ENCODE data around the gene IL1RL1. TPM values are rescaled to one million over a fixed set of nuclear protein-coding genes. Genes with fewer than 3 reads are reported as not detected.

IL1RL1 gene
- total RNA-seq, 1 donor from 2014 or later, result 0.27 TPM

DNA sequence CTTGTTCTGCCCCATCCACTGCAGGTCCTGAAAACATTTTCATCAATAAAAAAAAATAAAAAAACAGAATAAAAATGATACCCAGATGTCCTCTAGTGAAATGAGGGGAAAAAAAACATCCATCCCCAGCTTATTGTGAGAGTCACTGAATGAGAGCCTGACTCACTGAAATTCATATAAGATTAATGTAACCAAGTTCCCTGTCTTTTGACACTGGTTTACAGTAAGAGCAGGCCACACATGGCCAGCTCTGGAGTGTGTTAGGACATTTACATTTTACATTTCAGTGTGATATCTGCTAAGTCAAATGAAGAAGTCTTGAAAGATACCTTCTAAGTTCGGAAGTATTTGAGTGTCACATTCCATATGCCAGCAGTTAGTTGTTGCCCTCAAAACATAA lies 23.1 kb downstream of the IL1RL1 start:
- Histone ChIP-seq H3K79me2 (ENCODE audit: insufficient read depth, low read length) (no peaks in the 10 kb centered on the region), H3K9ac (ENCODE audit: low read length) (no peak overlapping the region), H3K4me2 (ENCODE audit: low read length) (no peak overlapping the region), H3K4me1 (ENCODE audit: insufficient read depth, low read length) (peaks cover 10% of the 10 kb centered on the region), H3K36me3 (ENCODE audit: insufficient read depth, low read length) (no peaks in the 10 kb centered on the region), H3K9me3 (ENCODE audit: insufficient read depth, low read depth, low read length) (no peaks in the 10 kb centered on the region), H2AFZ (ENCODE audit: low read depth, low read length) (no peak overlapping the region), H3K27ac (ENCODE audit: low read depth, low read length) (no peak overlapping the region), H3K4me3 (ENCODE audit: insufficient read depth, low read depth, low read length) (no peak overlapping the region), H4K20me1 (ENCODE audit: insufficient read depth, low read length) (no peaks in the 10 kb centered on the region), H3K27me3 (ENCODE audit: insufficient read depth, low read length) (no peaks in the 10 kb centered on the region)
- H3K9me3 Mint-ChIP-seq (ENCODE audit: unreplicated experiment), result peaks cover 3% of the 10 kb centered on the region
- H3K27ac Mint-ChIP-seq (ENCODE audit: unreplicated experiment), result no peak overlapping the region
- H3K4me1 Mint-ChIP-seq (ENCODE audit: low read depth, unreplicated experiment), result no peaks in the 10 kb centered on the region
- DNase-seq (ENCODE audit: low read depth) (no peak), FAIRE-seq (no peak)
- H3K36me3 Mint-ChIP-seq (ENCODE audit: low read depth, unreplicated experiment), result no peaks in the 10 kb centered on the region
- no peaks in the 10 kb centered on the region for H3K27me3 Mint-ChIP-seq (ENCODE audit: low read depth, unreplicated experiment)
- no peak overlapping the region for H3K4me3 Mint-ChIP-seq (ENCODE audit: unreplicated experiment)
- no peak for TF ChIP-seq EZH2 (IDR thresholded peaks at IDR 0.05; ENCODE audit: insufficient read depth, low read length)
- TF ChIP-seq, protein P1, sequence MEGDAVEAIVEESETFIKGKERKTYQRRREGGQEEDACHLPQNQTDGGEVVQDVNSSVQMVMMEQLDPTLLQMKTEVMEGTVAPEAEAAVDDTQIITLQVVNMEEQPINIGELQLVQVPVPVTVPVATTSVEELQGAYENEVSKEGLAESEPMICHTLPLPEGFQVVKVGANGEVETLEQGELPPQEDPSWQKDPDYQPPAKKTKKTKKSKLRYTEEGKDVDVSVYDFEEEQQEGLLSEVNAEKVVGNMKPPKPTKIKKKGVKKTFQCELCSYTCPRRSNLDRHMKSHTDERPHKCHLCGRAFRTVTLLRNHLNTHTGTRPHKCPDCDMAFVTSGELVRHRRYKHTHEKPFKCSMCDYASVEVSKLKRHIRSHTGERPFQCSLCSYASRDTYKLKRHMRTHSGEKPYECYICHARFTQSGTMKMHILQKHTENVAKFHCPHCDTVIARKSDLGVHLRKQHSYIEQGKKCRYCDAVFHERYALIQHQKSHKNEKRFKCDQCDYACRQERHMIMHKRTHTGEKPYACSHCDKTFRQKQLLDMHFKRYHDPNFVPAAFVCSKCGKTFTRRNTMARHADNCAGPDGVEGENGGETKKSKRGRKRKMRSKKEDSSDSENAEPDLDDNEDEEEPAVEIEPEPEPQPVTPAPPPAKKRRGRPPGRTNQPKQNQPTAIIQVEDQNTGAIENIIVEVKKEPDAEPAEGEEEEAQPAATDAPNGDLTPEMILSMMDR (IDR thresholded peaks at IDR 0.05; ENCODE audit: insufficient read depth, low read depth, low read length), result no peak

DNA sequence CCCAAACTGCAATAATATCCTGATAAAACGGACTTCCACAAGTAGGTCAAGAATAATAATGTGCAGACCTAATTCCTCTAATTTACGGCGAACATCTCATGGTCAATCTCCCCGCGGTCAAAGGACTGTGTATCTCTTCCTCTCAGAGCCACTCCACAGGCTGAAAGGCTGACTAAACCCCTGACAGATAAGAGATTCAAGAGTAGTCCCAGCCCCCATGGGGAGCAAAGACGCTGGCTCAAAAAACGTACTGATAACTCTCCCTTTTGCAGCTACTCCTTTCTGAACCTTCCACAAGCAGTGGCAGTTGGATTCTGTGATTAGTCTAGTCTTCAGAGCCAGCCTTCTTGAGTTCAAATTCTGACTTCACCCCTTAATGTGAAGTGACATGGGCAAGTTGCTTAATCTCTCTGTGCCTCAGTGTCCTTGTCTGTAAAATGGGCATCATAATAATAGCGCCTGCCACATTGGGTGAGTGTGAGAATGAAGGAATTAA lies 24.6 kb downstream of the IL1RL1 start:
- Mint-ChIP-seq H3K4me3 (ENCODE audit: unreplicated experiment) (no peak overlapping the region), H3K4me1 (ENCODE audit: low read depth, unreplicated experiment) (no peaks in the 10 kb centered on the region), H3K36me3 (ENCODE audit: low read depth, unreplicated experiment) (no peaks in the 10 kb centered on the region), H3K27me3 (ENCODE audit: low read depth, unreplicated experiment) (no peaks in the 10 kb centered on the region), H3K9me3 (ENCODE audit: unreplicated experiment) (peaks cover 3% of the 10 kb centered on the region), H3K27ac (ENCODE audit: unreplicated experiment) (no peak overlapping the region)
- DNase-seq (ENCODE audit: low read depth) (no peak), FAIRE-seq (no peak)
- no peaks in the 10 kb centered on the region for H3K9me3 ChIP-seq (ENCODE audit: insufficient read depth, low read depth, low read length)
- TF ChIP-seq, protein P1 (IDR thresholded peaks at IDR 0.05; ENCODE audit: insufficient read depth, low read depth, low read length), result no peak
- no peak for TF ChIP-seq EZH2 (IDR thresholded peaks at IDR 0.05; ENCODE audit: insufficient read depth, low read length)
- no peak overlapping the region for H3K9ac ChIP-seq (ENCODE audit: low read length)
- no peaks in the 10 kb centered on the region for H4K20me1 ChIP-seq (ENCODE audit: insufficient read depth, low read length)
- peaks cover 10% of the 10 kb centered on the region for H3K4me1 ChIP-seq (ENCODE audit: insufficient read depth, low read length)
- H3K27me3 ChIP-seq (ENCODE audit: insufficient read depth, low read length), result no peaks in the 10 kb centered on the region
- no peaks in the 10 kb centered on the region for H3K36me3 ChIP-seq (ENCODE audit: insufficient read depth, low read length)
- no peak overlapping the region for H2AFZ ChIP-seq (ENCODE audit: low read depth, low read length)
- peak overlapping the region; percentile 65 for H3K4me2 ChIP-seq (ENCODE audit: low read length)
- no peaks in the 10 kb centered on the region for H3K79me2 ChIP-seq (ENCODE audit: insufficient read depth, low read length)
- H3K4me3 ChIP-seq (ENCODE audit: insufficient read depth, low read depth, low read length), result no peak overlapping the region
- H3K27ac ChIP-seq (ENCODE audit: low read depth, low read length), result no peak overlapping the region

DNA sequence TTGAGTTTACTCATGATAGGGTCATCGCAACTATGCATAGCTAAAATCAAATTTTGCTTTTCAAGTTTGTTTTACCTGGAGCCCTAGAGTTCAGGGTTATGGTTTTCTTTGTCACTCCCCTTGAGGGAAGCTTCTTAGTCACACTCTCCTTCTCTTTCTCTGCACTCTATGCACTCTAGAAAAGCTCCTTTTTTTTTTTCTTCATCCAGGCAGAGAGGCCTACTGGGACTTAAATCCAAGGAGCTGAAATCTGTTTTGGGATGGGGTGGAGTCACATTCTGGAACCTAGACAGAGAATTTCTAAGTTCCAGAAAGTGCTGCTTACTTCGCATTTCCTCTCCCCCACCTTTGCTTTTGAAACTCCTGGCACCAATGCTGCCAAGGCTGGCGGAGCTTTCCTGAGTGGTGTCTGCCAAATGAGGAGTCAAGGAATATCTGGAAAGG lies 25.2 kb downstream of the IL1RL1 start:
- peaks cover 10% of the 10 kb centered on the region for H3K4me1 ChIP-seq (ENCODE audit: insufficient read depth, low read length)
- H3K27ac ChIP-seq (ENCODE audit: low read depth, low read length), result peak overlapping the region; percentile 41
- H3K4me2 ChIP-seq (ENCODE audit: low read length), result peak overlapping the region; percentile 65
- no peak overlapping the region for H3K27ac Mint-ChIP-seq (ENCODE audit: unreplicated experiment)
- H3K36me3 Mint-ChIP-seq (ENCODE audit: low read depth, unreplicated experiment), result no peaks in the 10 kb centered on the region
- no peak overlapping the region for H2AFZ ChIP-seq (ENCODE audit: low read depth, low read length)
- no peaks in the 10 kb centered on the region for H3K79me2 ChIP-seq (ENCODE audit: insufficient read depth, low read length)
- H3K9me3 ChIP-seq (ENCODE audit: insufficient read depth, low read depth, low read length), result no peaks in the 10 kb centered on the region
- FAIRE-seq (no peak), DNase-seq (ENCODE audit: low read depth) (no peak)
- no peaks in the 10 kb centered on the region for H3K36me3 ChIP-seq (ENCODE audit: insufficient read depth, low read length)
- no peak for TF ChIP-seq EZH2 (IDR thresholded peaks at IDR 0.05; ENCODE audit: insufficient read depth, low read length)
- TF ChIP-seq, protein P1 (IDR thresholded peaks at IDR 0.05; ENCODE audit: insufficient read depth, low read depth, low read length), result no peak
- H3K9me3 Mint-ChIP-seq (ENCODE audit: unreplicated experiment), result no peaks in the 10 kb centered on the region
- no peaks in the 10 kb centered on the region for H3K27me3 Mint-ChIP-seq (ENCODE audit: low read depth, unreplicated experiment)
- no peak overlapping the region for H3K9ac ChIP-seq (ENCODE audit: low read length)
- no peaks in the 10 kb centered on the region for H4K20me1 ChIP-seq (ENCODE audit: insufficient read depth, low read length)
- no peak overlapping the region for H3K4me3 ChIP-seq (ENCODE audit: insufficient read depth, low read depth, low read length)
- H3K4me1 Mint-ChIP-seq (ENCODE audit: low read depth, unreplicated experiment), result no peaks in the 10 kb centered on the region
- no peaks in the 10 kb centered on the region for H3K27me3 ChIP-seq (ENCODE audit: insufficient read depth, low read length)
- H3K4me3 Mint-ChIP-seq (ENCODE audit: unreplicated experiment), result no peak overlapping the region
